HFFc6 (cell line): ENCODE measurements around the gene NPIPA1. TPM values are rescaled to one million over a fixed set of nuclear protein-coding genes. Genes with fewer than 3 reads are reported as not detected.
A peak's percentile ranks its signal among the peaks of the same experiment; 100 is the strongest.

ENCODE experiments used
- DNase-seq: peaks from one replicate; pipeline ENCODE4 v3.0.0-alpha.2; 2018
- H3K27ac Mint-ChIP-seq: 2 replicates; pipeline ENCODE4 v1.8.0; 2020; ENCODE audit warnings: mild to moderate bottlenecking, mixed read lengths
- H3K27me3 Mint-ChIP-seq: 2 replicates; pipeline ENCODE4 v1.8.0; 2021; ENCODE audit warnings: mild to moderate bottlenecking, moderate library complexity, mixed read lengths; ENCODE audit not compliant: insufficient read depth
- H3K36me3 Mint-ChIP-seq: 2 replicates; pipeline ENCODE4 v1.8.0; 2021; ENCODE audit warnings: low read depth, mixed read lengths
- H3K4me1 Mint-ChIP-seq: 2 replicates; pipeline ENCODE4 v1.8.0; 2020; ENCODE audit warnings: low read depth, mixed read lengths
- H3K4me3 Mint-ChIP-seq: 2 replicates; pipeline ENCODE4 v1.8.0; 2020; ENCODE audit warnings: mild to moderate bottlenecking, moderate library complexity, mixed read lengths
- H3K9me3 Mint-ChIP-seq: 2 replicates; pipeline ENCODE4 v1.8.0; 2020; ENCODE audit warnings: mild to moderate bottlenecking, mixed read lengths
- CTCF ChIP-seq: fragments of 200-600 bp; sonication (generic); IDR thresholded peaks from 2 replicates; pipeline ENCODE4 v1.5.0; 2021; ENCODE audit warnings: antibody characterized with exemption, mild to moderate bottlenecking
- total RNA-seq, 6 experiments: library from RNA; stranded (reverse); fragmentation: NEBNext Ultra II Directional; extraction: Animal tissue kit (Norgen Biotek cat#: 25700); gene quantifications; 2 replicates in 1 of 6; 3 replicates in 5 of 6; pipeline ENCODE4 v1.2.3, GENCODE V29; 2021

NPIPA1 gene
- total RNA-seq, 6 experiments from 2014 or later: 42.6 to 57.1 (median 44.8) TPM

- TF ChIP-seq CTCF: no peak
- no peaks in the 10 kb centered on the region for H3K9me3 Mint-ChIP-seq
- H3K4me3 Mint-ChIP-seq: no peak overlapping the region
- H3K4me1 Mint-ChIP-seq: peaks cover 6% of the 10 kb centered on the region; the same call in 1 of the 2 replicates
- H3K27ac Mint-ChIP-seq: no peak overlapping the region
- peaks cover 4% of the 10 kb centered on the region; the same call in 1 of the 2 replicates for H3K27me3 Mint-ChIP-seq
- no peaks in the 10 kb centered on the region for H3K36me3 Mint-ChIP-seq
- no peak for DNase-seq
Measured at GRCh38 chr16:14955546-14956231, 18.4 kb downstream of the NPIPA1 start.

- H3K27me3 Mint-ChIP-seq: peaks cover 15% of the 10 kb centered on the region; the same call in 1 of the 2 replicates
- no peak for DNase-seq
- no peaks in the 10 kb centered on the region for H3K36me3 Mint-ChIP-seq
- H3K4me3 Mint-ChIP-seq: no peak overlapping the region
- no peak overlapping the region for H3K27ac Mint-ChIP-seq
- H3K4me1 Mint-ChIP-seq: peaks cover 6% of the 10 kb centered on the region; the same call in 1 of the 2 replicates
- TF ChIP-seq CTCF: no peak
- 0 out of 2 replicates have a peak, but pooled peaks cover 2% of the 10 kb centered on the region for H3K9me3 Mint-ChIP-seq
Measured at GRCh38 chr16:14957576-14958322, 20.5 kb downstream of the NPIPA1 start.

GRCh38 chr16:14958323-14958600, 21.0 kb downstream of the NPIPA1 start:
- DNase-seq: no peak
- Mint-ChIP-seq H3K27me3 (peaks cover 19% of the 10 kb centered on the region; the same call in 1 of the 2 replicates), H3K27ac (no peak overlapping the region), H3K9me3 (0 out of 2 replicates have a peak, but pooled peaks cover 4% of the 10 kb centered on the region), H3K36me3 (no peaks in the 10 kb centered on the region; the same call in 1 of the 2 replicates), H3K4me1 (peaks cover 6% of the 10 kb centered on the region; the same call in 1 of the 2 replicates), H3K4me3 (no peak overlapping the region)
- no peak for TF ChIP-seq CTCF

GRCh38 chr16:14958970-14959369, 21.7 kb downstream of the NPIPA1 start:
- Mint-ChIP-seq H3K4me1 (peaks cover 6% of the 10 kb centered on the region; the same call in 1 of the 2 replicates), H3K9me3 (0 out of 2 replicates have a peak, but pooled peaks cover 4% of the 10 kb centered on the region), H3K36me3 (no peaks in the 10 kb centered on the region; the same call in 1 of the 2 replicates), H3K27me3 (peaks cover 19% of the 10 kb centered on the region; the same call in 1 of the 2 replicates), H3K27ac (no peak overlapping the region), H3K4me3 (no peak overlapping the region)
- DNase-seq: peak; percentile 42
- no peak for TF ChIP-seq CTCF

- Mint-ChIP-seq H3K4me1 (peaks cover 6% of the 10 kb centered on the region; the same call in 1 of the 2 replicates), H3K4me3 (no peak overlapping the region), H3K27ac (no peak overlapping the region), H3K27me3 (peaks cover 24% of the 10 kb centered on the region), H3K36me3 (no peaks in the 10 kb centered on the region; the same call in 1 of the 2 replicates), H3K9me3 (0 out of 2 replicates have a peak, but pooled peaks cover 4% of the 10 kb centered on the region)
- no peak for TF ChIP-seq CTCF
- no peak for DNase-seq
Measured at GRCh38 chr16:14961405-14962186, 24.4 kb downstream of the NPIPA1 start.
